ENCODE data around the gene RSPH4A.

GRCh38 chr6:116568111-116568510, 48.2 kb upstream of the RSPH4A start:
- TF ChIP-seq EZH2 (IDR thresholded peaks at IDR 0.05) (no peak), POLR2AphosphoS5 (IDR thresholded peaks at IDR 0.05; ENCODE audit: borderline replicate concordance, low read depth, low read length) (no peak), FOXP2 (optimal IDR thresholded peaks at IDR 0.05; ENCODE audit: control extremely low read depth, extremely low read length, insufficient read depth) (no peak)
